ENCODE data around the gene TBX4.
"Not testable (repeated sequence)": the region's sequence is repeated elsewhere in the genome, so short reads cannot be mapped to it uniquely, and the experiment has no call there.

TBX4 gene

DNA sequence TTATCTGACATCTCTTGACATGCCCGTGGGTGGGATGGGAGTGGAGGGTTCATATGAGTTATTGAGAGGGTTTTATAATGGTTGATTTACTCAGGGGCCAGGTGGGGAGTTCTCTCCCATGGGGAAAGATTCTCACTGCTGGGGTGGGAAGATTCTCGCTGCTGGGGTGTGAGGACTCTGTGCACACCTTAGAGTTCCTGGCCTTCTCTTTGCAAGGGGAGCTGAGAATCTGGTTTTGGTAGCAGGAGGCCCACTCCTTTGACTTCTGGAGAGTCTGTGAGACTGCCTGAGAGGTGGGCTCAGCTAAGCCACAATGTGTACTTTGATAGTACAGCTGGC is 31.5 kb downstream of the TBX4 start:
- no peak for DNase-seq (ENCODE audit: low read depth)

DNA sequence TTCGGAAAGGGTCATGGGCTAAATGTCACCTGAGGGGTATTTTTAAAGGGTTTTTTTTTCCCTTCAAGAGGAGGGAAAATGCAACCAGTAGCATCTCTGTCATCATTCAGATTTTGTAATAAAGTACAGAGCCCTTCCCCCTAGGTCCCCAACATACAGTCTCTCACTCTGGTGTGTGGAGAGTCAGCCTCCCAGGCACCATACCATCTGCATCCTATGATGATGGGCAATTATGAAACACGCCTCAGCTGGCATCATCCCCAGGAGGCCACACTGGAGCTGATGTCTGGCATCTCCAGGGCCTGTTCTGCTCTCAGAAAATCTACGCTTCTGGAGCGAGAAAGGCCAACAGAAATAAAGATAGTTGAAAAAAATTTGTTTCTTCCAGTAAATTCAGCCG is 32.0 kb downstream of the TBX4 start:
- no peak for DNase-seq (ENCODE audit: low read depth)

DNA sequence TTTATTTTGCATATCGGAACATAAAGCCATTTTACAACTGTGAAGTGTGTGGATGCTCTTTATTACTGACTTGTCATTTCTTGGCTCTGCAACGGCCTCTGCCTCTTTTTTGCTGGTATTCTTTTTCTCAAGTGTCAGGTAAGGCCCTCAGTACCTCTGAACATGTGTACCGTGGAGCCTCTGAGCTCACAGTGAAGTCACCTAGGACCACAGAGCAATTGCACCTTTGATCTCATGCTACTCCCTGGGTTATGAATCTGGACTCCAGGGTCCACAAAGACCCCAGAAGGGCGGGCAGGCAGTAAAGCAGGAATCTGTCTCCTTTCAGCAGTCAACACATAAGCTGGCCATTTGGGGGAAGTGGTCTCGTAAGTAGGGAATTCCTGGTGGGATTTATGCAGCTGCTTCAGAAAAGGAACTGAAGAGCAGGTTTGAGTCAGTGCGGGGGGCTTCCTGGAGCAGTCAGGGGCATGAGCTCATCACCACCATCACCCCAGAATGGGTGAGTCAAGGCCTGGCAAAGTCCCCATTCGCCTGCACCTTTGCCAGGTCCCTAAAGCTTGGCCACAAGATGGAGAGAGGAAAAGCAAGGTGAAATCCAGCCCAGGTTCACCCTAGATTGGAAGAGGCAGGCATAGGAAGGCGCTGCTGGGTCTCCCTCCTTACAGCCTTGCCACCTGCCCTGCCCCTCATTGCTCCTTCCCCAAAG is 33.0 kb downstream of the TBX4 start:
- DNase-seq (ENCODE audit: low read depth): no peak

DNA sequence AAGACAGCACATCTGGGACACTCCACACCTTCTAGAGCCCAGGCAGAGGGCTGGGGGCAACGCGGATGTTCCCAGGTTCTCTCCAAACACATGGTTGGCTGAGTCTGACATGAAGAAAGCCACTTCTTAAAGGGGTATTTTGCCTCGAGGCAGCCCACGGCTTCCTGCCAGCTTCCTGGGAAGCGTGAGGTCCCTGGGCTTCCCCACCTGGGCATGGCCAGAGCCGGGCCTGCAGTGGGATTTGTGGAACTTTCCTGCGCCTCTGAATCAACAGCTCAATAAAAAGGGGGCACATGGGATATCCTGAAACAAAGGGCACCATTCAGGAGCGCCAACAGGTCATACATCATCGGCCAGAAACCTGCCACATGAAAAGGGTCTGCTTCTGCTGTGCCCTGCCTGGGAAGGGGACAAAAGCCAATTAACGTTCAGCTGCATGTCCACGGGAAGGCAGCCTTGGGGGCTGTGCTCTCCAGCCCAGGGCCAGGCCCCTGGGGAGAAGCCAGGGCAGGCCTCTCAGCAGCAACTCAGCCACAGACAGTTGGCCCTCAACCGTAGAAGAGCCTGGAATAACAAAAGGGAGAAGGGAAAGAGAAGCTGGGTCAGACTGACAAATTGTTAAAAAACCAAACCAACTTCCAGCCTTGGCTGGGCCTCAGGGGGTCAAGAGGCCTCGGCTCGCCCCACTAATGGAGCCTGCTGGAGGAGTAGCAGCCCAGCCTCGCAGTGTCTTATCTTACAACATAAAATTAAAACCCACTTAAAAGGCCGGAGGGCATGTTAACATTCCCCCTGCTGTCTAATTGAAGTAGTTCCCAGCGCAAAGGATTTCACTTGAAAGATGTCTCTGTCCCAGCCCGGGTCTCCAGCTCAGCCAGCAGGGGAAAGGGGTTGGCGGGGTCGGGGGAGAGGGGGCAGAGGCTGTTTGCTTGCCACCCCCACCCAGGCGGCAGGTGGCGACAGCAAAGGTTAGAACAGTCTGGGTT is 34.2 kb downstream of the TBX4 start:
- DNase-seq (ENCODE audit: low read depth): no peak

DNA sequence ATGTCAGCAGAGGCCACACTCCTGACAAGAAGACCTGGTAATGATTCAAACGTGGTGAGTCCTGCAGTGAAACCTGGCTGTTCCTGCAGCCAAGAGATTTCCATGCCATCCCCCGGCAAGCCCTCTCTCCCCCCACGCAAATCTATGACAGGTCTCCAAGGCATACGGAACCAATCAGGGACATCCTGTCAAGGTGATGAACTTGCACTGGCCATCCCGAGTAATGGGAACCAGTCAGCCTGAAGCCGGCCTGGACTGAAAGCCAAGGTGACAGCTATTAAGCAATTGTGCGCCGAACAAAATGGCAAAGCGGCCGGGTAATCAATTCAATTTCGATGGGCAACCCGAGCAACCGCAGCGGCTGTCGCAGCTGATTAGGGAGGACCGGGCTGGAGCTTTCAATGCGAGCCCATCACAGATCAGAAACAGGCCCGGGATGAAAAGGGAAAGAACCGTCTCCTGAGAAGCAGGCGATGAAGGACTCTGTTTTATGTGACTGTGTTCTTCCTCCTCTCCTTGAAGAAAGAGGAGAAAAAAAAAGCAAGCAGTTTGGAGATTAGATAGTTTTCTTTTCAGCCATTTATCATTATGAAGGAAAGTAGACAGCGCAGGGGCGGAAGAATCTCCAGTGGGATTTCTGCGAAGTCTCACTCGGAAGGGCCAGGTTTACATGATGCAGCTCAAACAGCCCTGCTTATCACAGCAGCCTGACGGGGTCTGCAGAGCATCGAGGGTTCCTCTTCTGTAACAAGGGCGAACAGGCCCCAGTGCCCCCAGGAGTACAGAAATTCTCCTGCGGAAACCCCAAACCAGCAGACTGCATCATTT is 35.2 kb downstream of the TBX4 start:
- DNase-seq (ENCODE audit: low read depth): no peak

DNA sequence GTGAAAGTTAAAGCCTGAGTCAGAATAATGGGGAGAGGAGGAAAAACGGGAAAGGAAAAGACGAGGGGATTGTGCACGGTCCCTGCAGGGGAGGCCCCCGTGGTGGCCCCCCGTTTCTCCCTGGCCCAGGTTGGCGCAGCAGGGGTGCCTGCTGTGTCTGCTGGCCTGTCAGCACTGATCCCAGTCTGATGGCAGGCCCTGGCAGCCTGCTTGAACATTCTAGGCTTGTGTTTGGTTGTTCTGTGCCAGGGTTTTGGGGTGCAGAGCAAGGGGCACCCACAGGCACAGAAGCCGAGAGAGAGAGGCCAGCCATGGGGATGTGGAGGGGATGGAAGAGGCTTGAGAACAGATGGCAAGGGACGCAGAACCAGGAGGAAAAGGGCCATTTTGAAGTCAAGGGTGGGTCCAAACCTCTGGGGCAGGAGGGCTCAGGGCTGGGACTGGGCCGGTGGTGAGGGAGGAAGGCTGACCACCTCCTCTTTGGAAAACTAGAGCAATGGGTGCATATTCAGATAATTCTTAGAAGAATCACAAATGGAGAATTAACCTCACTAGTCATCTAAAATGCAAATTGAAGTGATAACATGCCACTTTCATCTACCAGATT is 35.9 kb downstream of the TBX4 start:
- no peak for DNase-seq (ENCODE audit: low read depth)

DNA sequence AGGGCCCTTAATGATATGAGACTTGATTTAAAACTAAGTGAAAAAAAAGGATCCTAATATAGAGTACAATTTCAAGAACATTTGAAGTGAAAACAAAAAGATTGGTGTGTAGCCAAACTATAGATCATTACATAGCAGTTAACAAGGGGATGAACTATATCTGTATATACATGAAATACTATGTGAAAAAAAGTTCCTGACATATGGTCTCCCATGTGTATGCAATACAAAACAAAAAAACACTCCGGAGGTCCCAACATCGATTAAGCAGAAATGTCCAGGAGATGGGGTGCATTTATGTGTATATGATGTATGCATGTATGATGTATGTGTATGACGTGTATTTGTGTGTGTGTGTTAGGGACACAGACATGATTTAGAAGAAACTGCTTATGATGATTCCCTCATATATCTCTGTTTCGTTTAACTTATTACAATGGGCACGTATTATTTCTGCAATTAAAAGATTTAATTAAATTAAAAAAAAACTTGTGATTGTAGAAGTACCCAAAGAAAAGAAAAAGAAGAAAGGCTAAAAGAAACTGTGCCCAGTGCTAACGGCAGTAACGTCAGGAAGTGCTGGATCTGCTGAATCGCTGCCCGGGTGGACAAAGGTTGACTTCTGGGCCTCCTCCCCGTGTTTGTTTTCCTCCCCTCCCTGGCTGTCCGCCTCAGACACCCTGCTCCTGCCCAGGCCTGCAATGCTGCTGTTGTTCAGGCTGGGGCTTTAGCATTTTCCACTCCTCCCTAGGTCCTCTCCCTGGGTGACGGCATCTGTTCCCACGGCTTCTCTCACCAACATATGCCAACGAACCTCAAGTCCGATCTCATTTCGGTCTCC is 36.9 kb downstream of the TBX4 start:
- no peak for DNase-seq (ENCODE audit: low read depth)

DNA sequence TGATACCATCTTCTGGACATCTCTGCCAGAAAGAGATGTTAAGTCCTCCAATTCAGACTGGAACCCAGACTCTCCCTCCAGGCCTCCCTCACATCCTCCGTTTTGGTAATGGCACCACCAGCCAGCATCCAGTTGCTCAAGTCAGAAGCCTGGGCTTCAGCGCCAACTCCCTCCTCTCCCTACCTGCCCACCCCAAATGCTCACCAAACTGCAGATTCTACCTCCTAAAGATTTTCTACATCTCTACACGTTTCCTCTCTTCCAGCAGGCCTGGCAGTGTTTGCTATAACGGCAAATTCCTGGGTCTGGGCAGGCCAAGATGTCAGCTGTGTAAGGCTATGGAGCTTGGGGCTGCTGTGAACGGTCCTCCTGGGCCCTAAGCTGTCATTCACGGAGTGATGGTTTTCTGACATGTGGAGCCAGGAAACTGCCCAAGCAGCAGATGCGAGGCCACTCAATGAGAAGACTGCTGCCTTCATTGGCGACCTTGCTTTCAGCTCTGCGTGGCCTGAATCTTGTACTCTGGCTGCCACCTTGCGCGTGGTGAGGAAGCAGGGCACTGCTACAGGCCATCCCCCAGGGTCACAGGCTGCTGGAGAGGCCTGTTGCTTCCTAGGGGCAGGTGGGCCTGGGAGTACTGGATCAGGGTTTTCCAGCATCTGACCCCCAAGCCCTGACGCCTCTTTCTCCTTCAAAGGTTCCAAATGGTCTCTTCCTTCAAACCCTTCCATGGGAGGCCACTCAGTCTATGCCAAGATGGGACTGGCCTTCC is 37.7 kb downstream of the TBX4 start:
- DNase-seq (ENCODE audit: low read depth): no peak

DNA sequence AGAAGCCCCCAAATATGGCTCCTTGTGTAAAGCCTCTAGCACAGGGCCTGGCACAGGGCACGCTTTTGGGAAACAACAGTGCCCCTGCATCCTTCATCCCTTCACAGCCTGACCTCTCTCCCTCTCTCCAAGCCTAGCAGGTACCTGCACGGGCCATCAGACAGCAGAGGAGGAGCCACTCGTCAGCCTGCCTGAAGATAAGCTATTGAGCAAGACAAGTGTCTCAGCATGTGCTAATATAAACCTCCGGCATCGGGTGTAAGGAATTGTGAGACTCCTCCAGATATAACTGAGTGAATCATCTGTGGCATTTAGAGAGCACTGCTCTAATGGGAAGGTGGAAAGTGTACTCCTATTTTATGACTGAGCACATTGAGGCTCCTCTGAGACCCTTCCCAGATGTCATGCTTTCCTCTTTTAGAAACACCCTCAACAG is 38.3 kb downstream of the TBX4 start:
- DNase-seq (ENCODE audit: low read depth): no peak

DNA sequence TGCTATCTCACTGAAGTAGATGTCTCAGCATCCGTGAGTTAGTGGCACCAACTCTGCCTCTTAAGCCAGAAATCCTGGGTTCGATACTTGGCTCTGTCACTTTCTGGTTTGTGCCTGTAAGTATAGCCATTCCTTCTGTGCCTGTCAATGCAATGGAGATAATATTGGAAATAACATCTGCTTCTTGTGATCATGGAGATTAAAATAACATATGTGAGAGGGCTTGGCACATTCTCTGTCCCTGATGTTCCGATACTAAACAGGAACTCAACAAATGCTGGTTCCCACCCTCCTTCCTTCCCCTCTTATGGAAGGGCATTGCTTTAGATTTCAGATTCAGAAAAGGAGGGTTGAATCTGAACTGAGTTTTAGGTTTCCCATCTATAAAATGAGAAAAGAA is 39.8 kb downstream of the TBX4 start:
- no peak for DNase-seq (ENCODE audit: low read depth)

DNA sequence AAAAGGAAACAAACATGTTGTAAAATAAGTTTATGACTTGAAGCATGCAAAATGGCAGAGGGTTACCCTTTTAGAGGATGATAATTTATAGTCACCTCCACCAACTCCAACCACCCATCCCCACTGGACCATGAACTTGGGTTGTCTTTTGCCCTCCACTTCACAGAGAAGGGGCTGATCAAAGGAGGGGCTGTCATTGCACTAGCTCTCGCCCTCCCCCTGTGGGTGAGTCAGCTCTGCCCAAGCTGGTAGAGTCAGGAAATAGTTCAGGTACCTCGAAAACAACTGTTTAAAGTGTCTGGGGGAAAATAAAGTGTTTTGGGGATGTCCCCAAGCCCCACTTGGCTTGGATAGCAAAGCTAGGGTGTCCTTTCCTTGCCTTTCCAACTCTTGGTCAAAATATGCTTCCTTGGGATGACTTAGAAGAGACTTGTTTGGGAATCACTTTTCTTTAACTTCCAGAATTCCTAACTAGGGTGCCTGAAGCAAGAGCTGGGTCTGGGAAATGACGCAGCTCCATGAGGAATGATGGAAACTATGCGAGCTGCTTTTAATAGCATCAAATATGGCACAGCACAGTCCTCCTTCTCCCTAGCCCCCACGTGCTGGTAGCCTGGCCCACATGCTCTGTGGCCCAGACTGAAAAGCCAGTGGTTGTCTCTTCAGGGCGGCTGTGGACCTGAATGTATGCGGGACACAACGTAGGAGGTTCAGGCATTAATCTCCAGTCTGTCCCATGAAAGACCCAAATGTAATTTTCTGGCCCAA is 40.7 kb downstream of the TBX4 start:
- DNase-seq (ENCODE audit: low read depth): no peak

DNA sequence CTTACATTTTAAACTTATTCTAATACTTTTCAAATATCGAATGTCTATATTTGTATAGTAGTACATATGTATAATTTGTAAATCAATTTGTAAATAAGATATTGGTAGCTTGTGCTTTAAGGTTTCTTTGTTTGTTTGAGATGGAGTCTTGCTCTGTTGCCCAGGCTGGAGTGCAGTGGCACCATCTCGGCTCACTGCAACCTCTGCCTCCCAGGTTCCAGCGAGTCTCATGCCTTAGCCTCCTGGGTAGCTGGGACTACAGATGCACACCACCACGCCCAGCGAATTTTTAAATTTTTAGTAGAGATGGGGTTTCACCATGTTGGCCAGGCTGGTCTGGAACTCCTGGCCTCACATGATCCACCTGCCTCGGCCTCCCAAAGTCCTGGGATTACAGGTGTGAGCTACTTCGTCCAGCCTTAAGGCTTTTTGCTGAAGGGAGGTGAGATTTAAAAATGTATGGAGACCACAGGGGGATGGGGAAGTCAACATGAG is 41.7 kb downstream of the TBX4 start:
- not testable (repeated sequence) for DNase-seq (ENCODE audit: low read depth)

DNA sequence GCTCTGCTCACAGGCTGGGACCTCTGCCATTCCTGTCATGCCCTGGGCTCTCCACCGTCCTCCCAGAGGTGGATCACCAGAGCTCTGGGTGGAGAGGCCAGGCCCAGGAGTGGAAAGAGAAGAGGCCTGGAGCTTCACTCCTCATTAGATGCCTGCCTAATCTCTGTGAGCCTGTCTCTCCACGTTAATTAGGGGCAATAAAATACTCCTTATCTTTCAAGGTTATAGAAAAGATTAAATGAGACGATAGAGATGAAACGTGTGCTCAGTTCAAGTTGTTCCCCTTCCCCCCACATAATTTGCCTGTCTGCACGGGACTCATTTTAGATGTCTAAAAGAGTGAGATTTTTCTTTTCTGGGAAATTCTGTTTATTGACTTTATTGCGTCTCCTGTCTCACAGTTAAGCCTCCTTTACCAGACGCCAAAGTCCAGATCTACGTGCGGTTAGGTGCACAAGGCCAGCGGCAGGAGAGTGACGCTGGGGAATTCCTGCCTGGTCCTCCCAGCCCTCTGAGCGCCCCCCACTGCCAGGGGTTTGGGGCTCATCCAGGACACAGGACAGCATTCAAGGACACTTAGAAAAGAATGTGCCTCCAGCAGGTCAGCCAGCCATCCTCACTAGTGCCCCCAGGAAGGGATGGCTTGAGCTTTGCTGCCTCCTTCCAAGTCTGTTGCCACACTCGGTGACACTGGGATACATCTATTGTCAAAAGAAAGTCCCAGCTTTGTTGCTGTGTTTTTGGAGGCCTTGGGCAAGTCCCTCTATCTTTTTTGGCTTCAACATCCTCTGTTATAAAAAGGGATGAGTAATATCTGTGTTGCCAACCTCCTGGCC is 42.3 kb downstream of the TBX4 start:
- no peak for DNase-seq (ENCODE audit: low read depth)

DNA sequence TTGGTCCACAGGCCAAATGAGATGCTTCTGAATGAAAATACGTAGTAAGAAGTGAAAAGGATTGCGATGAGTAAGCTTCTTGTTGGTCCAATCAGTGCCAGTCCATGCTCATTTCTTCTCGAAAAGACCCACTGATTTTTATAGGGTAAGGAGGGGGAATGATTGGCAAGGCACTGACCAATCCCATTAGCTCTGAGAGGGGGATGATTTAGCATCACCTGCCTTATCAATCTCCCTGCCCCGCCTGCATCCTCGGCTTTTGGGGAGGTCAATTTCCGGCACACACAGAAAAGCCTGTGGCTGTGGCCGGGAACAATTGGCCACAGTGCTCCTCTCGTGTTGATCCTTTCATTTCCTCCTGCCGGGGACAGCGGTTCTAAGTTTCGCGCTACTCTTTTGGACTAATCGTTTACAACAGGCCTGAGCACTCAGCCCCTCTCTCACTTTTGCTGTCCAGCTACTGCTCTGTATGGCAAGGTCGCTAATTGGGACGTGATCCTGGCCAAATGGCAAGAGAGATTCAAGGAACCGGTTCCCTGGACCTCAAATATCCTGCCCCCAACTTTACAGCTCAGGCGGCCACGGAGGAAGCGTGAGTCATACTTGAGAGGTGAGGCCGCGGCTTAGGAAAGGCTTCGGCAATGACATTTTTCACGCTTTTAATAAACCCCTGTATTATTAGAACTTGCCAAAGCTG is 43.1 kb downstream of the TBX4 start:
- no peak for DNase-seq (ENCODE audit: low read depth)

DNA sequence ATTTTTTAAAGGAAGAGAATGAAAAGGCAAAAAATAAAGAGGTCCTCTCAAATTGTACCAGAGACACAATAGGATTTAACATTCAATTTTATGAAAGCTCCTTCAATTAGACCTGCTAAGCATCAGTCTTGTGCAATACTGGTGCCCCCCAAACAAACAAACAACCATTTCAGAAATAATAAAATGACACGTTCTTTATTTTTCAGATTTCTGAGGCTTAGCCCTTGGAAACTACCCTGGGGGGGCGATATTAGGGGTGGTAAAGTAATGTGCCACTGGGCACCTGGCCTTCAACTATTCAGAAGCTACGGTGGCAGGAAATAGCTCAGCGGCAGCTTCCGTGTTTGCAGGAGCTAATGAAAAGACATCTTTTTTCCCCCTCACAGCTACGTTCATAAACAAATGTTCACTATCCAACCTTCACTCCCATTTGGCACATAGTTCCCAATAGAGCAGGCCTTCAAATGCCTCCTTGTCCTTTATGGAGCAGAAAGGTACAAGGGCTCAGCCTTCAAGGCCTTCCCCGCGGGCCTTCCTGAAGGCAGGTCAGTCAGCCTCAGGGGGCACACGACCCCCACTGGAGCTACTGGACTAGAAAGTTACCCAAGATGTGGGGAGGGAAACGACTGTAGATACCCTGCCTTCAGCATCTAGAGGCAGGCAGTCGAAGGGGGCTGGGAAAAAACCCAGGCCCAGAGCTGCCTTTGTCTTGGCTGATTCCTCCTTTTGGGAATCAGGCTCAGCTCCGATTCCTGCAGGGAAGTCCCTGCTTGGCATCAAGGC is 44.1 kb downstream of the TBX4 start:
- DNase-seq (ENCODE audit: low read depth): no peak

DNA sequence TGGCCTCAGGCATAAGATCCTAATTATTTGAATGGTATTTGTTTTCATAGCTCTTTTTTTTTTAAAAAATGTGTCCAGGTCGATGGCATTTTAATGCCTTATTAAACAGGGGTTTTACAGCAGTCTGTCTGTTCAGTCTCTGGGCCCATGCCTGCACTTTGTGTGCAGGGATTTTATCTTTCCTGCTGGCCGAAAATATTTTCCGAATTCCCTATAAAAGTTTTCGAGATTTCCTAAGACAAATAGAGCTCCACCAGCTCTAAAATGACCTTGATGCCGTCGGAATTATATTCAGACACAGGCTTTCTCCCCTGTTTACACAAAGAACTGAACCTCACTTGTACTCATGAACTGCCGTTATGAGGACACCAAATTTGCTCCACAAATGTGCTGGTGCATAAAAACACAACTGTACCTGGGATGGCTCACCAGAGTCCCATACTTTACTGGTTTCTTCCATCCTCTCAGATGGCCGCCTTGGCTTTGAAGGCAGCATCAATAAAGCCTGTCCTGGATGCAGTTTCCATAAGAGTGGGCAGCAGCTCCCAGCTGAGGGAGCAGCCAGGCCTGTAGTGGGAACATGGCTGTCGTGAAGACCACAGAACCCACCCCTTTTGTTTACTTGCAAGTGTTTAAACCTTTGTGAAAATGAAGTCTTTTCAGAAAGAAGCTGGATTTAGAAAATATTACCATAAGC is 44.9 kb downstream of the TBX4 start:
- DNase-seq (ENCODE audit: low read depth): no peak

Measured in stimulated activated CD8-positive, alpha-beta memory T cell treated with anti-CD3 and anti-CD28 coated beads, Interleukin-15, amount 100 ng/mL, for 1 hour (primary cell).